Right atrium auricular region (tissue), 2 donors: ENCODE results near the gene INHA. TPM values are rescaled to one million over a fixed set of nuclear protein-coding genes. Genes with fewer than 3 reads are reported as not detected.

ENCODE experiments used
- DNase-seq: peaks from one replicate; pipeline ENCODE4 v3.0.0-alpha.2; 2019; ENCODE audit warnings: low spot score
- H3K27ac ChIP-seq, 2 donors: fragments of 200-600 bp; sonication (generic); 1 replicate in 1 of 2; 2 replicates in 1 of 2; pipeline ENCODE4 v1.5.1; 2016 to 2019
- H3K27me3 ChIP-seq, 2 donors: fragments of 200-600 bp; sonication (generic); one replicate each; pipeline versions ENCODE4 v1.5.1 to v1.6.0; 2017 to 2019
- H3K36me3 ChIP-seq: fragments of 200-600 bp; sonication (generic); one replicate; pipeline ENCODE4 v1.5.1; 2016
- H3K4me1 ChIP-seq, 2 donors: fragments of 200-600 bp; sonication (generic); one replicate each; pipeline versions ENCODE4 v1.5.1 to v1.6.0; 2017 to 2019
- H3K4me3 ChIP-seq, 2 donors: fragments of 200-600 bp; sonication (generic); 1 replicate in 1 of 2; 2 replicates in 1 of 2; pipeline ENCODE4 v1.5.1; 2017 to 2019; ENCODE audit warnings: mild to moderate bottlenecking in 1 of 2, moderate library complexity in 1 of 2
- H3K9me3 ChIP-seq, 2 donors: fragments of 200-600 bp; sonication (generic); one replicate each; pipeline ENCODE4 v1.5.1; 2019
- microRNA-seq, 2 donors: library from miRNA; unstranded; fragments of <30 nt; microRNA quantifications; one replicate each; pipeline ENCODE4, GENCODE V29; 2016 to 2017; ENCODE audit warnings: borderline number of aligned reads in 2 of 2, borderline replicate concordance in 1 of 2
- total RNA-seq, 2 donors: library from RNA; depleted of rRNA; stranded (reverse); fragments of >200 nt; gene quantifications; one replicate each; pipeline ENCODE4 v1.1.0, GENCODE V29; 2016
- TF ChIP-seq, protein P1 (sequence below), 2 donors: fragments of 200-600 bp; sonication (generic); IDR thresholded peaks; one replicate each; pipeline ENCODE4 v1.5.1; 2019; ENCODE audit warnings: antibody characterized with exemption in 2 of 2

Gene INHA
- total RNA-seq, 2 donors from 2014 or later, result 1.0 to 28.3 TPM

DNA sequence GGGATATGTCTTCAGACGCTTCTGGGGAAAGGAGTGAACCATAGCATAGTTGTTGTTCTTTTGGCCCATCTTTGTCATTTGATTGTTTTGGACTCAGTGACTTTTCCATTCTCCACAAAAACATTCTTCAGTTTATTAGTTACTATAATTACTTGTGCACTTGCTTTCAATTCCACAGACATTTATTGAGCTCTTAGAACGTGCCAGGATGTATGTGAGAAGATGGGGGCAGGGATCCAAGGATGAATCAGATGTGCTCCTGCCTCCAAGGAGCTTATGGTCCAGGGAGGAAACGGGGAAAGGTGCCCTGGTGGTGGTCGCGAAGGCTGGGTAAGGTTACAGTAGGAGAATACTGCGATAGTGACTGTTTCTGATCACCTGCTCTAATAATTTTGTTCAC is 48.4 kb downstream of the INHA start:
- DNase-seq, result no peak
- Histone ChIP-seq H3K27me3 (no peaks in the 10 kb centered on the region), H3K4me3 (no peak overlapping the region), H3K4me1 (peaks cover 0 to 42% of the 10 kb centered on the region in 2 donors), H3K36me3 (peaks cover 6% of the 10 kb centered on the region), H3K9me3 (no peaks in the 10 kb centered on the region), H3K27ac (no peak overlapping the region)
- TF ChIP-seq, protein P1, sequence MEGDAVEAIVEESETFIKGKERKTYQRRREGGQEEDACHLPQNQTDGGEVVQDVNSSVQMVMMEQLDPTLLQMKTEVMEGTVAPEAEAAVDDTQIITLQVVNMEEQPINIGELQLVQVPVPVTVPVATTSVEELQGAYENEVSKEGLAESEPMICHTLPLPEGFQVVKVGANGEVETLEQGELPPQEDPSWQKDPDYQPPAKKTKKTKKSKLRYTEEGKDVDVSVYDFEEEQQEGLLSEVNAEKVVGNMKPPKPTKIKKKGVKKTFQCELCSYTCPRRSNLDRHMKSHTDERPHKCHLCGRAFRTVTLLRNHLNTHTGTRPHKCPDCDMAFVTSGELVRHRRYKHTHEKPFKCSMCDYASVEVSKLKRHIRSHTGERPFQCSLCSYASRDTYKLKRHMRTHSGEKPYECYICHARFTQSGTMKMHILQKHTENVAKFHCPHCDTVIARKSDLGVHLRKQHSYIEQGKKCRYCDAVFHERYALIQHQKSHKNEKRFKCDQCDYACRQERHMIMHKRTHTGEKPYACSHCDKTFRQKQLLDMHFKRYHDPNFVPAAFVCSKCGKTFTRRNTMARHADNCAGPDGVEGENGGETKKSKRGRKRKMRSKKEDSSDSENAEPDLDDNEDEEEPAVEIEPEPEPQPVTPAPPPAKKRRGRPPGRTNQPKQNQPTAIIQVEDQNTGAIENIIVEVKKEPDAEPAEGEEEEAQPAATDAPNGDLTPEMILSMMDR (IDR thresholded peaks at IDR 0.05), result no peak

DNA sequence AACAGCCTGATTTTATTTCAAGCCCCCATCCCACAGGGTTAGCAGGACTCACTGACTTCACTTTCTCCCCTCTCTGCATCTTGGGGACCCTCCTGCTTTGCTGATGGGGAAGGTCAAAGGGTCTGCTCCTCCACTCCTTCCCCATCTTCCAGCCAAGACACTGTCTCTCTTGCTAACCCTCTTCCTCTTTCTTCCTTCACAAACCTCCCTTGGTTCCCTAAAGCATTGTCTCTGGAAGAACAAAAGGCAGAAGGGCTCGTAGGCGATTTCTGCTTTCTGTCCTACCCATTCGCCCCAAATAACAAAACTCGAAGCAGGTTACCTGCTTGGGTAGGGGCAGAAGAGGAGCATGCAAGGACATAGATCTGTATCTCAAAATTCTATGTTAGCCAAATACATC is 49.8 kb downstream of the INHA start:
- Histone ChIP-seq H3K36me3 (no peaks in the 10 kb centered on the region), H3K4me1 (peaks cover 0 to 38% of the 10 kb centered on the region in 2 donors), H3K27me3 (no peaks in the 10 kb centered on the region), H3K4me3 (no peak overlapping the region), H3K27ac (peak overlapping the region in 1 of 2 donors; percentile 98), H3K9me3 (no peaks in the 10 kb centered on the region)
- DNase-seq, result no peak
- TF ChIP-seq, protein P1 (IDR thresholded peaks at IDR 0.05), result no peak

DNA sequence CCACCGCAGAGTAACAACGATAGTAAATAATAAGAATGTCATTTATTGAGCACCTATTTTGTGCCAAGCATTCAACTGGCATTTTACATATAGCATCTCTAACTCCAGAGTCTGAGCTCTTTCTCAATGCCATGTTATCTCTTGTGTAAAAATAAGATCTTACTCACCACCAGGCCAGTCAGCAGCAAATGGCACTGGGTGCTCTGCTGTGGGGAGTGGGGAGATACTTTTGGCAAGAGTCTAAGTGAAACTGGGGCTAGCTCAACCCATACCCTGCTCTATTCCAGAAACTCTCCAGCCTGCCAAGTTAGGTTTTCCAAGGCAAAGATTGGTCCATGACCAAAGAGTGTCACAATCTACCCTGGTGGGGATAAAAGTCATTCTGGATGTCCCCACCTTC is 50.4 kb downstream of the INHA start:
- TF ChIP-seq, protein P1 (IDR thresholded peaks at IDR 0.05), result no peak
- no peak for DNase-seq
- no peaks in the 10 kb centered on the region for H3K9me3 ChIP-seq
- H3K4me3 ChIP-seq, result no peak overlapping the region
- H3K4me1 ChIP-seq, result peaks cover 0 to 38% of the 10 kb centered on the region in 2 donors
- H3K27me3 ChIP-seq, result no peaks in the 10 kb centered on the region
- H3K27ac ChIP-seq, result peak overlapping the region; percentile 21 to 98
- no peaks in the 10 kb centered on the region for H3K36me3 ChIP-seq

DNA sequence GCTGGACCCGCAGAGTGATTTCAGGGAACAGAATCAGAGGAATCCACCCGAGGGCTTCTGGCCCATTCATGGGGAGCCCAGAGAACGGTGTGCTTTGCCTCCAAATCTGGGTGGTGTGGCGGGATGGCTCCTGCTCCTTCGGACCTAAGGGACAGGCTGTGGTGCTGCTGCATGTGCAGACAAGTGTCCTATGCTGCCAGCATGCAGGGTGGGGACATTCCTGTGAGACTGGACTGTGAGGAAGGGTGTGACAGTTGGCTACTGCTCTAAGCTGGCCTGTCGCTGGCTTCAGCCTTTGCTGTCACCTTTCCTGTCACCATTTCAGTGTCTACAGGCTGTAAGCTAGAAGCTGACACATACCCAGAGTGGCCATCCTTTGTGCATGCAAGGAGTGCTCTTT is 52.5 kb downstream of the INHA start:
- no peak overlapping the region for H3K4me3 ChIP-seq
- no peaks in the 10 kb centered on the region for H3K36me3 ChIP-seq
- no peaks in the 10 kb centered on the region for H3K27me3 ChIP-seq
- peak; percentile 77 for DNase-seq
- TF ChIP-seq, protein P1 (IDR thresholded peaks at IDR 0.05), result no peak
- H3K27ac ChIP-seq, result peak overlapping the region; percentile 86 to 98
- H3K9me3 ChIP-seq, result no peaks in the 10 kb centered on the region
- peaks cover 0 to 47% of the 10 kb centered on the region in 2 donors for H3K4me1 ChIP-seq

DNA sequence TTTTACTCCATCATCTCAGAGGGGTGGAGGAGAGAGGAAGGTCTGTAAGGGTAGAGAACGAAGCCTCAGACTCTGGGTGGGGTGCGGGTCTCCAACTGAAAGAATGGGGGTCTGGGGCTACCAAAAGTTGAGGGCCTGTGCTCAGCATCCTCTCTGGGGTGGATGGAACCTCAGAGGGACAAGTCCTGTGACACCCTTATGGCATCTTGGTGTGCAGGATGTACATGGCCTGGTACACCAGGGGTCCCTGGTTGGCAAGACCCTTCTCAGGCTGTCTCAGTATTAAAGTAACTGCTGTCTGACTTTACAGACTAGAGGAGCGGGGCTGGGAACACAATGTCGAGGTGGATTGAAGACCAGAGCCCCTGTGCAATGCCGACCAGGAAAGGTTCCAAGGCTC is 53.1 kb downstream of the INHA start:
- H3K4me1 ChIP-seq, result peaks cover 0 to 52% of the 10 kb centered on the region in 2 donors
- no peaks in the 10 kb centered on the region for H3K27me3 ChIP-seq
- peak overlapping the region; percentile 86 to 98 for H3K27ac ChIP-seq
- no peak for DNase-seq
- H3K4me3 ChIP-seq, result no peak overlapping the region
- TF ChIP-seq, protein P1 (IDR thresholded peaks at IDR 0.05), result no peak
- H3K9me3 ChIP-seq, result no peaks in the 10 kb centered on the region
- H3K36me3 ChIP-seq, result no peaks in the 10 kb centered on the region

Small RNA genes lying within 50 kb of the gene (microRNA-seq; reads per million reads assigned to microRNA genes)
- 1.4 reads per million in 2 donors for gene MIR3132

Other genes with a start within 250 kb of the INHA start
- gene RESP18, start 239.6 kb upstream of the INHA start, total RNA-seq, result not detected
- 10 to 100 TPM; 48.1 to 51.2 TPM for gene DNPEP, start 184.4 kb upstream of the INHA start, total RNA-seq
- over 10,000 TPM; 12,280 to 13,654 TPM for gene DES, start 153.9 kb upstream of the INHA start, total RNA-seq
- gene SPEG, start 137.5 kb upstream of the INHA start, total RNA-seq, result 10 to 100 TPM; 82.2 to 90.8 TPM
- gene GMPPA, start 73.4 kb upstream of the INHA start, total RNA-seq, result 10 to 100 TPM; 21.6 to 23.3 TPM
- gene ASIC4, start 57.8 kb upstream of the INHA start, total RNA-seq, result not detected
- 100 to 1,000 TPM; 206 to 228 TPM for gene CHPF, start 28.5 kb upstream of the INHA start, total RNA-seq
- gene TMEM198, start 28.3 kb upstream of the INHA start, total RNA-seq, result 1 to 10 TPM; 1.8 to 4.3 TPM
- 100 to 1,000 TPM; 150 to 157 TPM for gene OBSL1, start 771 bp upstream of the INHA start, total RNA-seq
- 1 to 10 TPM; 5.5 to 6.6 TPM for gene STK11IP, start 25.5 kb downstream of the INHA start, total RNA-seq
- gene SLC4A3, start 55.3 kb downstream of the INHA start, total RNA-seq, result 100 to 1,000 TPM; 270 to 502 TPM